Measurements from ENCODE around the gene PAPPA.

DNA sequence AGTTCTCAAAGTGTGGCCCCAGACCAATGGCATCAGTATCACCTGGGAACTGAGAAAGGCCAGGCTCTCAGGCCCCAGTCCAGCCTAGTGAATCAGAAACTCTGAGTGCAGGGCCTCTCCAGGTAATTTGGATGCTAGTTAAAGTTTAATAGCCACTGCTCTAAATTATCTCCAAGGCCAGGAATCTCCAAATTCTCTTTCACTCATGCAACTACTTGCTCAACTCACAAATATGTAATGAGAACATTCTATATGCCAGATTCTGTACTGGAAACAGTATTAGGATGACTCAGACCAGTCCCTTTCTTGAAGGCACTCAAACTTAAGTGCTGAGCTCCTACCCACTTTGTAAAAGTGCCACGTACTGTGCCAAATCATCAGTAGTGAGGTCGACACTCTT lies 84.6 kb downstream of the PAPPA start:
- TF ChIP-seq, protein P1, sequence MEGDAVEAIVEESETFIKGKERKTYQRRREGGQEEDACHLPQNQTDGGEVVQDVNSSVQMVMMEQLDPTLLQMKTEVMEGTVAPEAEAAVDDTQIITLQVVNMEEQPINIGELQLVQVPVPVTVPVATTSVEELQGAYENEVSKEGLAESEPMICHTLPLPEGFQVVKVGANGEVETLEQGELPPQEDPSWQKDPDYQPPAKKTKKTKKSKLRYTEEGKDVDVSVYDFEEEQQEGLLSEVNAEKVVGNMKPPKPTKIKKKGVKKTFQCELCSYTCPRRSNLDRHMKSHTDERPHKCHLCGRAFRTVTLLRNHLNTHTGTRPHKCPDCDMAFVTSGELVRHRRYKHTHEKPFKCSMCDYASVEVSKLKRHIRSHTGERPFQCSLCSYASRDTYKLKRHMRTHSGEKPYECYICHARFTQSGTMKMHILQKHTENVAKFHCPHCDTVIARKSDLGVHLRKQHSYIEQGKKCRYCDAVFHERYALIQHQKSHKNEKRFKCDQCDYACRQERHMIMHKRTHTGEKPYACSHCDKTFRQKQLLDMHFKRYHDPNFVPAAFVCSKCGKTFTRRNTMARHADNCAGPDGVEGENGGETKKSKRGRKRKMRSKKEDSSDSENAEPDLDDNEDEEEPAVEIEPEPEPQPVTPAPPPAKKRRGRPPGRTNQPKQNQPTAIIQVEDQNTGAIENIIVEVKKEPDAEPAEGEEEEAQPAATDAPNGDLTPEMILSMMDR (IDR thresholded peaks at IDR 0.05; ENCODE audit: poor library complexity, severe bottlenecking): no peak
- TF ChIP-seq EZH2 (IDR thresholded peaks at IDR 0.05; ENCODE audit: borderline replicate concordance, insufficient read depth, low read length, poor library complexity, severe bottlenecking) (no peak), SMC3 (conservative IDR thresholded peaks at IDR 0.05; ENCODE audit: poor library complexity) (no peak), TAF1 (IDR thresholded peaks at IDR 0.05; ENCODE audit: low read depth) (no peak), POLR2AphosphoS5 (IDR thresholded peaks at IDR 0.05) (no peak), RAD21 (conservative IDR thresholded peaks at IDR 0.05) (no peak), EP300 (conservative IDR thresholded peaks at IDR 0.05; ENCODE audit: poor library complexity, severe bottlenecking) (no peak), MXI1 (conservative IDR thresholded peaks at IDR 0.05; ENCODE audit: poor library complexity, severe bottlenecking) (no peak)
- TF ChIP-seq, protein P2, sequence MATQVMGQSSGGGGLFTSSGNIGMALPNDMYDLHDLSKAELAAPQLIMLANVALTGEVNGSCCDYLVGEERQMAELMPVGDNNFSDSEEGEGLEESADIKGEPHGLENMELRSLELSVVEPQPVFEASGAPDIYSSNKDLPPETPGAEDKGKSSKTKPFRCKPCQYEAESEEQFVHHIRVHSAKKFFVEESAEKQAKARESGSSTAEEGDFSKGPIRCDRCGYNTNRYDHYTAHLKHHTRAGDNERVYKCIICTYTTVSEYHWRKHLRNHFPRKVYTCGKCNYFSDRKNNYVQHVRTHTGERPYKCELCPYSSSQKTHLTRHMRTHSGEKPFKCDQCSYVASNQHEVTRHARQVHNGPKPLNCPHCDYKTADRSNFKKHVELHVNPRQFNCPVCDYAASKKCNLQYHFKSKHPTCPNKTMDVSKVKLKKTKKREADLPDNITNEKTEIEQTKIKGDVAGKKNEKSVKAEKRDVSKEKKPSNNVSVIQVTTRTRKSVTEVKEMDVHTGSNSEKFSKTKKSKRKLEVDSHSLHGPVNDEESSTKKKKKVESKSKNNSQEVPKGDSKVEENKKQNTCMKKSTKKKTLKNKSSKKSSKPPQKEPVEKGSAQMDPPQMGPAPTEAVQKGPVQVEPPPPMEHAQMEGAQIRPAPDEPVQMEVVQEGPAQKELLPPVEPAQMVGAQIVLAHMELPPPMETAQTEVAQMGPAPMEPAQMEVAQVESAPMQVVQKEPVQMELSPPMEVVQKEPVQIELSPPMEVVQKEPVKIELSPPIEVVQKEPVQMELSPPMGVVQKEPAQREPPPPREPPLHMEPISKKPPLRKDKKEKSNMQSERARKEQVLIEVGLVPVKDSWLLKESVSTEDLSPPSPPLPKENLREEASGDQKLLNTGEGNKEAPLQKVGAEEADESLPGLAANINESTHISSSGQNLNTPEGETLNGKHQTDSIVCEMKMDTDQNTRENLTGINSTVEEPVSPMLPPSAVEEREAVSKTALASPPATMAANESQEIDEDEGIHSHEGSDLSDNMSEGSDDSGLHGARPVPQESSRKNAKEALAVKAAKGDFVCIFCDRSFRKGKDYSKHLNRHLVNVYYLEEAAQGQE (IDR thresholded peaks at IDR 0.05; ENCODE audit: borderline replicate concordance): no peak
